ENCODE results near the gene UROC1. TPM values are rescaled to one million over a fixed set of nuclear protein-coding genes. Genes with fewer than 3 reads are reported as not detected.

UROC1 gene
- total and polyA plus RNA-seq, 2 of the 13 experiments (the other 11 are each of a cell fraction or from before 2014, with no cell fraction given) = 0.71 to 1.3 TPM

GRCh38 chr3:126487151-126487771 is 30.3 kb downstream of the UROC1 start (continued):
- TF ChIP-seq ZNF678 (CRISPR knock-in tag; IDR thresholded peaks at IDR 0.05) (no peak), JDP2 (CRISPR knock-in tag; IDR thresholded peaks at IDR 0.05; ENCODE audit: borderline replicate concordance) (no peak), SALL1 (CRISPR knock-in tag; IDR thresholded peaks at IDR 0.05) (peak; percentile 73; the same call in 1 of the 2 replicates), ZNF207 (IDR thresholded peaks at IDR 0.05; ENCODE audit: borderline replicate concordance) (no peak), RFXAP (CRISPR knock-in tag; IDR thresholded peaks at IDR 0.05; ENCODE audit: borderline replicate concordance) (no peak), DPF2 (CRISPR knock-in tag; IDR thresholded peaks at IDR 0.05; ENCODE audit: borderline replicate concordance, low read depth) (no peak), ZNF558 (CRISPR knock-in tag; IDR thresholded peaks at IDR 0.05; ENCODE audit: borderline replicate concordance) (no peak), ONECUT2 (CRISPR knock-in tag; IDR thresholded peaks at IDR 0.05) (no peak), NONO (IDR thresholded peaks at IDR 0.05) (no peak), NONO (CRISPR knock-in tag; conservative IDR thresholded peaks at IDR 0.05) (no peak), KLF16 (CRISPR knock-in tag; IDR thresholded peaks at IDR 0.05) (no peak), CCAR2 (optimal IDR thresholded peaks at IDR 0.05; ENCODE audit: low read depth, low read length) (no peak), ZNF589 (CRISPR knock-in tag; conservative IDR thresholded peaks at IDR 0.05) (no peak), U2AF1 (optimal IDR thresholded peaks at IDR 0.05; ENCODE audit: low read depth, low read length) (no peak), U2AF2 (IDR thresholded peaks at IDR 0.05; ENCODE audit: low read depth, low read length) (no peak), ZNF615 (CRISPR knock-in tag; IDR thresholded peaks at IDR 0.05; ENCODE audit: borderline replicate concordance) (no peak), ZNF569 (CRISPR knock-in tag; IDR thresholded peaks at IDR 0.05; ENCODE audit: borderline replicate concordance) (no peak), JUN (CRISPR knock-in tag; IDR thresholded peaks at IDR 0.05) (no peak), ZNF777 (CRISPR knock-in tag; IDR thresholded peaks at IDR 0.05) (no peak), ZNF552 (CRISPR knock-in tag; IDR thresholded peaks at IDR 0.05; ENCODE audit: borderline replicate concordance) (no peak)
- TF ChIP-seq, protein P1, sequence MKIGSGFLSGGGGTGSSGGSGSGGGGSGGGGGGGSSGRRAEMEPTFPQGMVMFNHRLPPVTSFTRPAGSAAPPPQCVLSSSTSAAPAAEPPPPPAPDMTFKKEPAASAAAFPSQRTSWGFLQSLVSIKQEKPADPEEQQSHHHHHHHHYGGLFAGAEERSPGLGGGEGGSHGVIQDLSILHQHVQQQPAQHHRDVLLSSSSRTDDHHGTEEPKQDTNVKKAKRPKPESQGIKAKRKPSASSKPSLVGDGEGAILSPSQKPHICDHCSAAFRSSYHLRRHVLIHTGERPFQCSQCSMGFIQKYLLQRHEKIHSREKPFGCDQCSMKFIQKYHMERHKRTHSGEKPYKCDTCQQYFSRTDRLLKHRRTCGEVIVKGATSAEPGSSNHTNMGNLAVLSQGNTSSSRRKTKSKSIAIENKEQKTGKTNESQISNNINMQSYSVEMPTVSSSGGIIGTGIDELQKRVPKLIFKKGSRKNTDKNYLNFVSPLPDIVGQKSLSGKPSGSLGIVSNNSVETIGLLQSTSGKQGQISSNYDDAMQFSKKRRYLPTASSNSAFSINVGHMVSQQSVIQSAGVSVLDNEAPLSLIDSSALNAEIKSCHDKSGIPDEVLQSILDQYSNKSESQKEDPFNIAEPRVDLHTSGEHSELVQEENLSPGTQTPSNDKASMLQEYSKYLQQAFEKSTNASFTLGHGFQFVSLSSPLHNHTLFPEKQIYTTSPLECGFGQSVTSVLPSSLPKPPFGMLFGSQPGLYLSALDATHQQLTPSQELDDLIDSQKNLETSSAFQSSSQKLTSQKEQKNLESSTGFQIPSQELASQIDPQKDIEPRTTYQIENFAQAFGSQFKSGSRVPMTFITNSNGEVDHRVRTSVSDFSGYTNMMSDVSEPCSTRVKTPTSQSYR (CRISPR knock-in tag; IDR thresholded peaks at IDR 0.05; ENCODE audit: borderline replicate concordance) = no peak
- TF ChIP-seq, protein P2, sequence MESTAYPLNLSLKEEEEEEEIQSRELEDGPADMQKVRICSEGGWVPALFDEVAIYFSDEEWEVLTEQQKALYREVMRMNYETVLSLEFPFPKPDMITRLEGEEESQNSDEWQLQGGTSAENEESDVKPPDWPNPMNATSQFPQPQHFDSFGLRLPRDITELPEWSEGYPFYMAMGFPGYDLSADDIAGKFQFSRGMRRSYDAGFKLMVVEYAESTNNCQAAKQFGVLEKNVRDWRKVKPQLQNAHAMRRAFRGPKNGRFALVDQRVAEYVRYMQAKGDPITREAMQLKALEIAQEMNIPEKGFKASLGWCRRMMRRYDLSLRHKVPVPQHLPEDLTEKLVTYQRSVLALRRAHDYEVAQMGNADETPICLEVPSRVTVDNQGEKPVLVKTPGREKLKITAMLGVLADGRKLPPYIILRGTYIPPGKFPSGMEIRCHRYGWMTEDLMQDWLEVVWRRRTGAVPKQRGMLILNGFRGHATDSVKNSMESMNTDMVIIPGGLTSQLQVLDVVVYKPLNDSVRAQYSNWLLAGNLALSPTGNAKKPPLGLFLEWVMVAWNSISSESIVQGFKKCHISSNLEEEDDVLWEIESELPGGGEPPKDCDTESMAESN (CRISPR knock-in tag; conservative IDR thresholded peaks at IDR 0.05) = 0 out of 2 replicates have a peak, but pooled peaks have one; percentile 47
- TF ChIP-seq, protein P3, sequence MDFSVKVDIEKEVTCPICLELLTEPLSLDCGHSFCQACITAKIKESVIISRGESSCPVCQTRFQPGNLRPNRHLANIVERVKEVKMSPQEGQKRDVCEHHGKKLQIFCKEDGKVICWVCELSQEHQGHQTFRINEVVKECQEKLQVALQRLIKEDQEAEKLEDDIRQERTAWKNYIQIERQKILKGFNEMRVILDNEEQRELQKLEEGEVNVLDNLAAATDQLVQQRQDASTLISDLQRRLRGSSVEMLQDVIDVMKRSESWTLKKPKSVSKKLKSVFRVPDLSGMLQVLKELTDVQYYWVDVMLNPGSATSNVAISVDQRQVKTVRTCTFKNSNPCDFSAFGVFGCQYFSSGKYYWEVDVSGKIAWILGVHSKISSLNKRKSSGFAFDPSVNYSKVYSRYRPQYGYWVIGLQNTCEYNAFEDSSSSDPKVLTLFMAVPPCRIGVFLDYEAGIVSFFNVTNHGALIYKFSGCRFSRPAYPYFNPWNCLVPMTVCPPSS (IDR thresholded peaks at IDR 0.05) = no peak
